AG04450 (cell line): ENCODE measurements around the gene SLC25A13. TPM values are rescaled to one million over a fixed set of nuclear protein-coding genes. Genes with fewer than 3 reads are reported as not detected.

ENCODE experiments used
- CTCF ChIA-PET: fragments of 300-600, 350-600 bp; formaldehyde crosslinking; extraction: SDS; loops from one replicate; lab custom pipeline; 2022; ENCODE audit warnings: antibody characterized with exemption, inconsistent platforms; lab: Charles Lee
- POLR2A ChIA-PET: fragments of 350-600 bp; formaldehyde crosslinking; extraction: SDS; loops from one replicate; lab custom pipeline; 2021; ENCODE audit warnings: antibody characterized with exemption, inconsistent platforms; lab: Yijun Ruan, JAX
- DNase-seq: peaks from one replicate; pipeline ENCODE4 v3.0.0-alpha.2; 2011; ENCODE audit warnings: low read depth, low spot score
- H3K27ac ChIP-seq: one replicate; pipeline ENCODE4 v1.5.1; 2012; ENCODE audit warnings: low read depth, low read length, control low read depth
- H3K27me3 ChIP-seq: one replicate; pipeline ENCODE4 v1.6.0; 2012; ENCODE audit warnings: low read length; ENCODE audit not compliant: control insufficient read depth, insufficient read depth
- H3K4me3 ChIP-seq: 2 replicates; pipeline ENCODE4 v1.5.1; 2011; ENCODE audit warnings: mild to moderate bottlenecking, low read depth, low read length, control low read depth
- H3K9me3 ChIP-seq: 2 replicates; pipeline ENCODE4 v1.5.1; 2012; ENCODE audit warnings: low read length; ENCODE audit not compliant: control insufficient read depth, insufficient read depth
- polyA plus RNA-seq: library from polyadenylated mRNA; depleted of rRNA; stranded (reverse); fragments of >200 nt; gene quantifications from 2 replicates; pipeline ENCODE4 v1.2.3, GENCODE V29; 2011
- TF ChIP-seq, protein P1 (sequence below): IDR thresholded peaks from 2 replicates; pipeline ENCODE4 v1.5.1; 2011; ENCODE audit warnings: low read depth, low read length, control low read depth, inconsistent platforms

SLC25A13 gene
- polyA plus RNA-seq, 1 experiment = 17.3 TPM

DNA sequence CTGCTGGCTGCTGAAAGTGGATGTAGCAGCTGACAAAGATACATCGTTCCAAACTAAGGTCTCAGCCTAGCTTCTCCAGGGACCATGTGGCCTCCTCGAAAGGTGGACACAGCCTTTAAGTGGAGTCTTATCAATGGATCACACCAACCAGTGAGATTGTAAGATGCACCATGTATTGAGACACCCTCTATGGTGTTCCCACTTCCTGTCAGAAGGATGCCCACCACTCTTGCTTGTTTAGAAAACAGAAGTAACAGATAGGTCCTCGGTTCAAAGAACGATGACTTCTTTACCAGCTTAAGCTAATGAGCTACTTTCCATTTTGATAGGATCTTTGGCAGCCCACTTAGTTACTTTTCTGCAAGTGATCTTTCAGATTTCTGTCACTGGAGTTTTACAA lies 34.3 kb downstream of the SLC25A13 start:
- Histone ChIP-seq H3K9me3 (no peaks in the 10 kb centered on the region; the same call in 1 of the 2 replicates), H3K27ac (no peak overlapping the region), H3K4me3 (no peak overlapping the region), H3K27me3 (no peaks in the 10 kb centered on the region)
- TF ChIP-seq, protein P1, sequence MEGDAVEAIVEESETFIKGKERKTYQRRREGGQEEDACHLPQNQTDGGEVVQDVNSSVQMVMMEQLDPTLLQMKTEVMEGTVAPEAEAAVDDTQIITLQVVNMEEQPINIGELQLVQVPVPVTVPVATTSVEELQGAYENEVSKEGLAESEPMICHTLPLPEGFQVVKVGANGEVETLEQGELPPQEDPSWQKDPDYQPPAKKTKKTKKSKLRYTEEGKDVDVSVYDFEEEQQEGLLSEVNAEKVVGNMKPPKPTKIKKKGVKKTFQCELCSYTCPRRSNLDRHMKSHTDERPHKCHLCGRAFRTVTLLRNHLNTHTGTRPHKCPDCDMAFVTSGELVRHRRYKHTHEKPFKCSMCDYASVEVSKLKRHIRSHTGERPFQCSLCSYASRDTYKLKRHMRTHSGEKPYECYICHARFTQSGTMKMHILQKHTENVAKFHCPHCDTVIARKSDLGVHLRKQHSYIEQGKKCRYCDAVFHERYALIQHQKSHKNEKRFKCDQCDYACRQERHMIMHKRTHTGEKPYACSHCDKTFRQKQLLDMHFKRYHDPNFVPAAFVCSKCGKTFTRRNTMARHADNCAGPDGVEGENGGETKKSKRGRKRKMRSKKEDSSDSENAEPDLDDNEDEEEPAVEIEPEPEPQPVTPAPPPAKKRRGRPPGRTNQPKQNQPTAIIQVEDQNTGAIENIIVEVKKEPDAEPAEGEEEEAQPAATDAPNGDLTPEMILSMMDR = no peak
- CTCF ChIA-PET = no interaction called here
- POLR2A ChIA-PET = no interaction called here
- DNase-seq = no peak

DNA sequence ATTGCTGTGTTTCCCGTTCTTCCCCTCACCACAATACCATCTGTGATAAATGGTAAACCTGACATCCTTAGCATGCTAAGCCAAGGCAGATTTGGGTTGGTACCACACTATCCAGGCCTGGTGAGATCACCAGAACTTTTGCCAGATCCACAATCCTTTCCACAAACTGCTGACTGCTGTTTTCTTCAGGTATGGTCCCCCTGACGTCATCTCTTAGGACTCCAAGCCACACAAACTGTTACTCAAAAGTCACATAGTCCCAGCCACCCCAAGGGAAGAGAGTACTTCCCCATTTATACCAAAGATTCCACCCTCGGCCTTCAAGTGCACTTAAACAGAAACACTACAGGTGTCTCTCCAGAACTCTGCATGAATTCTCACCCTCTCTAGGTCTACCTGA lies 34.8 kb downstream of the SLC25A13 start:
- DNase-seq = no peak
- ChIA-PET POLR2A (no interaction called here), CTCF (no interaction called here)
- no peak overlapping the region for H3K4me3 ChIP-seq
- H3K9me3 ChIP-seq = no peaks in the 10 kb centered on the region; the same call in 1 of the 2 replicates
- no peak overlapping the region for H3K27ac ChIP-seq
- TF ChIP-seq, protein P1 = no peak
- no peaks in the 10 kb centered on the region for H3K27me3 ChIP-seq

DNA sequence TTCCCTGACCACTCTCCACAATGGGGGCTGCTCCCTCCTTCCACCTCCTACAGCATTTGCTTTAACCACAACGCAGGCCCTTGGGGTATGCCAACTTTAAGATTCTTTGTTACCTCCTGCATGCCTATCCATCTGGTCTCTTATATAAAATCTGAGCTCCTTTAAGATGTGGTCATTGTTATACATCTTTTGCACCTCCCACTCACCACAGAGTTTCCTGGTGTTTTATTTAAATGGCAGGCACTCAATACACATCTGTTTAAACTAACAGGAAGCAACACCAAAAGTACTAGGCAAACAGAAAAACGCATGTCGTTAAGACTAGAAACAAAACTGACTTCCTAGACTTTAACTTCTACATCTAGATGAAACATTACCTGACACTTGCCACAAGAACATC lies 36.3 kb downstream of the SLC25A13 start:
- Histone ChIP-seq H3K27me3 (no peaks in the 10 kb centered on the region), H3K9me3 (no peaks in the 10 kb centered on the region; the same call in 1 of the 2 replicates), H3K4me3 (no peak overlapping the region), H3K27ac (no peak overlapping the region)
- DNase-seq = no peak
- ChIA-PET POLR2A (no interaction called here), CTCF (no interaction called here)
- TF ChIP-seq, protein P1 = no peak

DNA sequence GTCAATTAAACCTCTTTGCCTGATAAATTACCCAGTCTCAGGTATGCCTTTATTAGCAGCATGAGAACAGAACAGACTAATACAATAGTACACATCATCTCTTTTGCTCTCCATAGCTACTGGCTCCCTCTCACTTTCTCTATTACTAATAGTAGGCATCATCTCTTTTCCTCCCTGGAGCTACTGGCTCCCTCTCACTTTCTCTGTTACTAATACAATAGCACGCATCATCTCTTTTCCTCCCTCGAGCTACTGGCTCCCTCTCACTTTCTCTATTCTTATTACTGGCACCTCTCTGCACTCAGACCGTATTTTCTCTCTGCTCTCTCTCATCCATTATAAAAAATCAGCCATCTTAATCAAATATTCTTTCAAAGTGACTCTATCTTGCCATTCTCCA lies 37.1 kb downstream of the SLC25A13 start:
- ChIA-PET POLR2A (no interaction called here), CTCF (no interaction called here)
- Histone ChIP-seq H3K27ac (no peak overlapping the region), H3K9me3 (no peaks in the 10 kb centered on the region; the same call in 1 of the 2 replicates), H3K27me3 (no peaks in the 10 kb centered on the region), H3K4me3 (no peak overlapping the region)
- TF ChIP-seq, protein P1 = no peak
- DNase-seq = no peak

DNA sequence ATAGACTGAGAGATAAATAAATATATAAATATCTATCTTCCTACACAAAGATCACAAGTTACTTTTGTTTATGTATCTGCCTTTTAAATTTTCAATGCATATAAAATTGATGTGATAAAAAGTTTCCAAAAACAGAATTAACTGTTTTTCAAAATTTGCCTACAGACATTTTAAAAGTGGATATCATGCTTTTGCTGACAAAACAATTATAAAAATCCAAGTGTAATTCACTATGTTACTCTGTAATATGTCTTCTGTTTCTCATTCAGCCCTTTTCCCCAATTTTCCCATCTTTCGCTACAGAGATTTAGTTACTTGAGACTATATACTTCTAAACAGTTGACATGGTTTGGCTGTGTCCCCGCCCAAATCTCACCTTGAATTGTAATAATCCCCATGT lies 37.7 kb downstream of the SLC25A13 start:
- H3K9me3 ChIP-seq = no peaks in the 10 kb centered on the region; the same call in 1 of the 2 replicates
- H3K27ac ChIP-seq = no peak overlapping the region
- H3K27me3 ChIP-seq = no peaks in the 10 kb centered on the region
- TF ChIP-seq, protein P1 = no peak
- ChIA-PET POLR2A (no interaction called here), CTCF (no interaction called here)
- no peak for DNase-seq
- H3K4me3 ChIP-seq = no peak overlapping the region
